ENCODE results near the gene SPART.

DNA sequence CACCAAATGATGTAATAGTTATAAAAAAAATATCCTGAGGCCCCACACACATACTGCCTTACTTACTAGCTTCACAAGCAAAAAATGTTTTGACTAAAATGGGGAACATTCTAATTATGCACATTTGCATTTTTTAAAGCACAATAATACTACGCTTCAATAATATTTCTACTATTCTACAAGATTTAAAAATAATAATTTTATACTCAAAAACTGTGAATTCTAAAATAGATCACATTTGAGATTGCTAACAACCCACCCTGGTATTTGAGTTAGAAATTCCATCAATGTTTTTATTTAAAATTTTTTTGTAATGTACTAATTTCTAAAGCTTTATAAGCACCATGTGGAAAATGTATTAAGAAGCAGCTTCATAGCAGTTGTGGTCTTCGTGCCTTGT lies 72.8 kb downstream of the SPART start:
- no peak for TF ChIP-seq EZH2 (IDR thresholded peaks at IDR 0.05; ENCODE audit: borderline replicate concordance, insufficient read depth, low read length, poor library complexity, severe bottlenecking)
- TF ChIP-seq, protein P1, sequence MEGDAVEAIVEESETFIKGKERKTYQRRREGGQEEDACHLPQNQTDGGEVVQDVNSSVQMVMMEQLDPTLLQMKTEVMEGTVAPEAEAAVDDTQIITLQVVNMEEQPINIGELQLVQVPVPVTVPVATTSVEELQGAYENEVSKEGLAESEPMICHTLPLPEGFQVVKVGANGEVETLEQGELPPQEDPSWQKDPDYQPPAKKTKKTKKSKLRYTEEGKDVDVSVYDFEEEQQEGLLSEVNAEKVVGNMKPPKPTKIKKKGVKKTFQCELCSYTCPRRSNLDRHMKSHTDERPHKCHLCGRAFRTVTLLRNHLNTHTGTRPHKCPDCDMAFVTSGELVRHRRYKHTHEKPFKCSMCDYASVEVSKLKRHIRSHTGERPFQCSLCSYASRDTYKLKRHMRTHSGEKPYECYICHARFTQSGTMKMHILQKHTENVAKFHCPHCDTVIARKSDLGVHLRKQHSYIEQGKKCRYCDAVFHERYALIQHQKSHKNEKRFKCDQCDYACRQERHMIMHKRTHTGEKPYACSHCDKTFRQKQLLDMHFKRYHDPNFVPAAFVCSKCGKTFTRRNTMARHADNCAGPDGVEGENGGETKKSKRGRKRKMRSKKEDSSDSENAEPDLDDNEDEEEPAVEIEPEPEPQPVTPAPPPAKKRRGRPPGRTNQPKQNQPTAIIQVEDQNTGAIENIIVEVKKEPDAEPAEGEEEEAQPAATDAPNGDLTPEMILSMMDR (IDR thresholded peaks at IDR 0.05; ENCODE audit: poor library complexity, severe bottlenecking) = no peak
- TF ChIP-seq SMC3 (conservative IDR thresholded peaks at IDR 0.05; ENCODE audit: poor library complexity) = no peak
- TF ChIP-seq RAD21 (conservative IDR thresholded peaks at IDR 0.05) = no peak
- TF ChIP-seq MXI1 (conservative IDR thresholded peaks at IDR 0.05; ENCODE audit: poor library complexity, severe bottlenecking) = no peak
- TF ChIP-seq POLR2AphosphoS5 (IDR thresholded peaks at IDR 0.05) = no peak
- no peak for TF ChIP-seq TAF1 (IDR thresholded peaks at IDR 0.05; ENCODE audit: low read depth)

Data from neural cell (in vitro differentiated cells).